T-helper 1 cell treated with Interleukin-12 subunit alpha and Interleukin-12 subunit beta and Interleukin-4 antibody, amounts not matched to agents 30 ng/mL and 1 ng/mL, for 36 hours (primary cell): ENCODE results near the gene CUL1. TPM values are rescaled to one million over a fixed set of nuclear protein-coding genes. Genes with fewer than 3 reads are reported as not detected.

Experiments
- intact Hi-C: fragments of 100-400 bp; cut with micrococcal nuclease; formaldehyde crosslinking; loops from one replicate; pipeline ENCODE4 v1.15.1; 2024
- total RNA-seq: library from RNA; stranded (reverse); gene quantifications from 2 replicates; pipeline ENCODE4 v1.2.3, GENCODE V29; 2022

Gene CUL1
- total RNA-seq, 1 donor from 2014 or later: 56.3 TPM

DNA sequence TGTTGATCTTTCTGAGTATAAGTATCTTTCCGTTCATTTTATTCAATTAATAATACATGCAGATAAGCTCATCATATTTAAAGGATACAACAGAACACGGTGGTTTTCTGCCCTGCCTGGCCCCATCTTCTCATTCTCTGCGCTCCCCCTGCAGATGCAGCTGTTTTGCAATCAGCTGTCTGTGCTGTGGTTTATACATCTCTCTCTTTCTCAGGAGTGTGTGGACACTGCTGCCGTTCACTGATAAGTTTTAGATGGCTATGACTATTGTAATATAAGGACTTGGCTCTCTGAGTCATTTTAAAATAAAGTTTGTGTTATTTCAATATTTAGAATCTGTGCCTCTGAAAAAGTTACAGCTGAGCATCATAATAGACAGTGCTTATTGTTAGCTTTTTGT is 54.5 kb downstream of the CUL1 start:
- intact Hi-C loops: no loop called here

DNA sequence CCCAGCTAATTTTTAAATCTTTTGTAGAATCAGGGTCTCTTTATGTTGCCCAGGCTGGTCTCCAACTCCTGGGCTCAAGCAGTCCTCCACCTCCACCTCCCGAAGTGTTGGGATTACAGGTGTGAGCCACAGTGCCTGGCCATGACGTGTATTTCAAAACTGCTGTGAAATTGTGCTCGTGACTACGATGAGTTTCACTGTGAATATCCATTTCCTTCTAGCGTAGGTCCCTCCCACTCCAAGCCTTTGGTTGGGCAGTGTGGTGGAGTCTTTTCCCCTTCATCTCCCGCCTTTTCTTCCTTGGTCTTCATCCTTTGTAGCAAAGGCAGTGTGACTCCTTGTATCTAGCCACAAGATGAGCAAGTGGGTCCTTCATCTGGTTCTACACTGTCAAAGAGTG is 56.2 kb downstream of the CUL1 start:
- intact Hi-C loops: no loop called here

DNA sequence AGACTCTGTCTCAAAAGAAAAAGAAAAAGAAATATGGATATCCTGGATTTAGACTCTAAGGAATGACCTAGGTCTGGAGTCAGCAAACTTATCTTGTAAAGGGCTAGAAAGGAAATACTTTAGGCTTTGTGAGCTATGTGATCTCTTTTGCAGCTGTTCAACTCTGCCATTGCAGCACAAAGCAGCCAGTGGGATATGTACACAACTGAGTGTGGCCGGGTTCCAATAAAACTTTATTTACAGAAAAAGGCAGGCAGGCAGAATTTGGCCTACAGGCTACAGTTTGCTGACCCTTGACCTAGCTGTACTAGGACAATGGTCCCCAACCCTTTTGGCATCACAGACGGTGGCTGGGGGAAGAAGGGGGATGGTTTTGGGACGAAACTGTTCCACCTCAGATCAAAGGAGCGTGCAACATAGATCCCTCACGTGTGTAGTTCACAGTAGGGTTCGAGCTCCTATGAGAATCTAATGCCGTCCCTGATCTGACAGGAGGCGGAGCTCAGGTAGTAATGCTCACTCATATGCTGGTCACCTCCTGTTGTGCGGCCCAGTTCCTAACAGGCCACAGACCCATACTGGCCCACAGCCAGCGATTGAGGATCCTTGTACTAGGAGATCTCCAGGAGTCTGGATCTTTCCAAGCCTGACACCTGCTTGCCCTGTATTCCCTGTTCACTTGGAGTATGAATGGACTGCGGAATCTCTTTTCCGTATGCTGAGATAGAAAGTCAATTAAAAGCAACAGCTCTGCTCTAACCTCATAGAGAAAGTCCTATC is 63.0 kb downstream of the CUL1 start:
- intact Hi-C loops: no loop called here

DNA sequence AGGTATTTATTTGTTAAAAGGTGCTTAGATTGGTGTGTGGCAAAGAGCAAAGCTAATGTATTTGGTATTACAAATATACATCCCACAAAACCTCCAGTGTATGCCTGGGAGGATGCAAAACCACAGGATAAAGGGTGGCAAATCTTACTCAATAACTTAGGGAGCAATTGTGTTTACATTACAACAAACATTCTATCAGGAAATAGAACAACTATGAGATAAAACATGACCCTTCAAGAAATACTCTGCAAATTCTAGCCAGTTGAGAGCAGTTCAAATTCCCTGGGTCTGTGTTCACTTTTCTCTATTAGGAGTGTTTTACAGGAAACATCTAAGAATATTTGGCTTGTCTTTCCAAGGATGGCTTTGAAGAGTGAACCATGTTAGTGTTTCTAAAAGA is 64.9 kb downstream of the CUL1 start:
- intact Hi-C loops: no loop called here

DNA sequence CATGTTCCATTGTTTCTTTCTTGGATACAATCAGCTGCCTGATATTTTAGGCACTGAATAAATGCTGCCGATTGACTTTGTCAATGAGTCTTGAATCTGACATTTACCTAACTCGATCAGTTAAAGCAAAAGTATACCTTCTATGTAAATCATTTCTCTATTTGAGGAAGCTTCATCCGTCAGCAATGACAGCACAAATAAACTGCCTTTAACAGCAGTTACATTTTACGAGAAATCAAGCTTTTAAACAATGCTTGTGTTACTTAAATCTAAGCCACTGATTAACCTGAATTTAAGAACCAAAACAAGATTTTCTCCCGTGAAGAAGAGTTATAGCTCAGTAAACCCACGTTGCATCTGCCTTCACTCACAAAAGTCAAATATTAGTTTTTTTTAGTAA is 71.3 kb downstream of the CUL1 start:
- intact Hi-C loops: no loop called here

DNA sequence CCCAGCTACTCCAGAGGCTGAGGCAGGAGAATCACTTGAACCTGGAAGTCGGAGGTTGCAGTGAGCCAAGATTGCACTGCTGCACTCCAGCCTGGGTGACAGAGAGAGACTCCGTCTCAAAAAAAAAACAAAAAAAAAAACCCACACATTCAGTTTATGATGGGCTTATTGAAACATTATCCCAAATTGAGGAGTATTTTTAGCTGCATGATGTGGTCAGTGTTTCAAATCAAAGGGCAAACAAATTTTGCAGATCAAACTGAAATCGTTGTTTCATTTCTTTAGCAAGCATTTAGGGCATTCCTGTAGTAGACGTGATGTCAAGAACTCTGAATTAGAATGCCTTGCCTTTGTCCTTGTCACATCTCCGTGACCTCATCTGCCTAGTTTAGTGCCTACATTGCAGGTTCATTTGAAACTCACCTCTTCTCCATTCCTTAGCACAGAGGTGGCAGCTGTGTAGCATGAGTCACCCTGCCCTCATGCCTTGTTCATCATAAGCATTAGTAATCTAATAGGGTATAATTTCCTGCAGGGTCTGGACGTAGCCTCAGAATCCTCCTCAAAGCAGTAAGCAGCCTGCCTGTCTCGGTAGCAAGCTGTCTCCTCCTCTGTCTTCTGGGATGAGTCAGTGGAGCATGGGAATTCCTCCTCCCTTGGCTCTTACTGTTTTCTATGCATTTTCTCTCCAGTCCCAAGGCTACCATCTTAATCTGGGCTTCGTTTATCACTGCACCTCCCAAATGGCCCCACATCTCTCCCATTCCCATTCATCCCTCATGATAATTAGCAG is 73.8 kb downstream of the CUL1 start:
- intact Hi-C loops: loop anchor here (1.0 kb wide), 3 partner anchors 72 to 197 kb away; no protein-coding TSS in a partner anchor

DNA sequence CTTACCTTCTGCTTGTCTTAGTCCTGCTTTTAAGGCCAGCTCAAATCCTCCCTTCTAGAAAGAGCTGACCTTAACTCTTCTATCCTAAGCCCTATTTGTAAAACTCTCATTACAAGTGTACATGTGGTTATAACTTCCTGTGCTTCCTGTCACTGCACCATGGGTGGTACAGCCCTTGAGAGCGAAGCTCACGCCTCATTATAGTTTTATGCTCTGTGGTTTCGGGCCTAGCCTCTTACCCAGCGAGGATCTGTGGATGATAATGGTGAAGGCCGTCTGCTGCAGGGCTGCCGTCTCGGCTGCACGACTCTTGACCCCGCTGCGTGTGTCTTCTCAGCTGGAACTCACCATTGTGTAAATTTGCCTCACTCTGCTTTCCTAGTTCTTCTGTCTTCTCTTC is 74.6 kb downstream of the CUL1 start:
- intact Hi-C loops: loop anchor here (1.0 kb wide), 3 partner anchors 73 to 198 kb away; no protein-coding TSS in a partner anchor

DNA sequence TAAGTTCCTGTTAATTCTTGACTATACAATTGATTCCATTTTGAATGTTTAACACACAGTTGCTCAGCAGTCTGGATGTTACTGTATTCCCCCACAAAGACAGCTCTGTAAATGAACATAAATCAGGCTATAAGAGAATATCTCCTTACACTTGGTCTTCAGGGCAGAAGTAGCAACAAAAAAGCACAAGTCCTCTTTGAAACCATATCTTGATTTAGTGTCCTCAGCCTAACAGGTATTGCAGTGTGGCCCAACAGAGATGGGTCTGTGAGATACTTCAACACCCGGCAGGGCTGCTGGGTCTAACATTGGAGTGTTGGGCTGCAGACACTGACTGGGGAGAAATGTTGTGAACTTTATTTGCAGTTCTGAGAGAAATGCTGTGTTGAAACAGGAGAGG is 75.8 kb downstream of the CUL1 start:
- intact Hi-C loops: no loop called here

DNA sequence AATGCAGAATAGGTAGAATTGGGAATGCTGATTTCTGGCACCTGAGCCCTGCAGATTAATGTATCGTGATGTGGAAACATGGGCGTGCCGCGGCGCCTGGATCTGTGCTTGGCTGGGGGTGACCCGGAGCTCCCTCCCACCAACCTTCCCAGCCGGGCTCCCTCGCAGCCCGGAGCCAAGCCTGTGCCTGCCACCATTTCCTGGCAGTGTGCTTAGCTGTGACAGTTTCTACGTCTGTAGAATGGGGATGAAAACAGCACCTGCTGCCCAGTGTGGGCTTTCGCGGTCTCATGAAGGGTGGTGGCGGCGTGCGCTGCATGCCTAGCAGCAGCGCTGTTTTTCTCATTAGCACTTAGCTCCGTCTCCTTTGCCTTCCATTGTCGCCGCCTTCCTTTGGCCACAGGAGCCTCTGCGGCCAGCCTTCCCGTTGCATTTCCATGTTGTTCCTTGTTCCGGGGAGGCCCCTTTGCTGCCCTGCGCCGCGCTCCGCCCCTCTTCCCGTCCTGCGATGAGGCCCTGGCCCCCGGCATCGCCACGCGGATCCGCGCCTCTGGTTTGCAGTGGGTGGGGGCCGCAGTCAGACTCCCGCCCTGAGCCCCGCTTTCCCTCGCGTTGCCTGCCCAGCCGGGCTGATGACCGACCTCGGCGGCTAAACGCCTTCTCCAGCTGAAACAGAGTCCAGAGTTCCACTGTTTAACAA is 84.2 kb downstream of the CUL1 start:
- intact Hi-C loops: no loop called here

DNA sequence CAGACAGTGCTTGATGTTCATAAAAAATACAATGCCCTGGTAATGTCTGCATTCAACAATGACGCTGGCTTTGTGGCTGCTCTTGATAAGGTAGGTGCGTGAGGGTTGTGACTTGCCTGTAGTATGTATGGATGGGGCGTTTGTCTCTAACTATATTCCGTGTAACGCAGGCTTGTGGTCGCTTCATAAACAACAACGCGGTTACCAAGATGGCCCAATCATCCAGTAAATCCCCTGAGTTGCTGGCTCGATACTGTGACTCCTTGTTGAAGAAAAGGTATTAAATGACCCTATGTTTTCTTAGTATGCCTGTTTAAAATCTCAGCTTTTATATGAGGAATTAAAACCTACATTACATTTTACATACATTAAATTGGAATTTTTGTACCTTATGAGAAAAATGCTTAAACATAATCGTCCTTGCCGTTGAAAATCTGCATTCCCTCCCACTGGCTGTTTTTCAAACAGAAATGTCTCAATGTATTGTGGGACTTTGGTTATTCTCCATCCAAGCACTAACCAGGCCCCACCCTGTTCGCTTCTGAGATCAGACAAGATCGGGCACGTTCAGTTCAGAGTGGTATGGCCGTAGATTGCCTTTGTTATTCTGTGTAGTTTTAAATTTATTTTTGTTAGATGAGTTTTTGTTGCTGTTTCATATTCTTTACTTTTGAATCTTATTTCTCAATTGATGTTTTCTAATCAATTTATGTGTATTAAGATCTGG is 85.3 kb downstream of the CUL1 start:
- intact Hi-C loops: no loop called here

DNA sequence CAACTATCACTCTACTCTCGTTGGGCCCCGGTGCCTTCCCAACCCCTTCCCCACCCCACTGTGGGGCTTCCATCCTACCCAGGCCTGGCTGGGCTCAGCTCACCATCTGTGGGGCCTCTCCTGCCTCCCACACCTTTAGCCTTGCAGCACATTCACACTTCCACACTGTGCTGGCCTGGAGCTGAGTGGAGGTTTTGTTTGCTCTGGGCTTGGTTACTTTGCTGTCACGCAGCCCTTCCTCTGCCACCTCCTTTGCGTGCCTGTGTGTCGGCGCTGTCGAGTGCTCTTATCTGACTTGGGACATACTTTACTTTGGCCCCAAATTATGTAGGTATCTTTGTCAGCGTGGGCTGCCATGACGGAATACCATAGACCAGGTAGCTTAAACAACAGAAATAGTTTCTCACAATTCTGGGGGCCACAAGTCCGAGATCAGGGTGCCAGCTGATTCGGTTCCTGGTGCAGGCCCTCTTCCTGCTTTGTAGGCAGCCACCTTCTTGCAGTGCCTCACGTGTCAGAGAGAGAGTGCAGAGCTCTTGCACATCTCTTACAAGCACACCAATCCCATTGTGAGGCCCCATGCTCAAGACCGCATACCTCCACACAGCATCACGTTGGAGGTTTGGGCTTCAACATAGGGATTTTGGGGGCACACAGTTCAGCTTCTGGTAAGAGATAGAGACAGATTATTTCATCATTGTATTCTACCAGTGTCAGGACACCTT is 89.0 kb downstream of the CUL1 start:
- intact Hi-C loops: no loop called here

DNA sequence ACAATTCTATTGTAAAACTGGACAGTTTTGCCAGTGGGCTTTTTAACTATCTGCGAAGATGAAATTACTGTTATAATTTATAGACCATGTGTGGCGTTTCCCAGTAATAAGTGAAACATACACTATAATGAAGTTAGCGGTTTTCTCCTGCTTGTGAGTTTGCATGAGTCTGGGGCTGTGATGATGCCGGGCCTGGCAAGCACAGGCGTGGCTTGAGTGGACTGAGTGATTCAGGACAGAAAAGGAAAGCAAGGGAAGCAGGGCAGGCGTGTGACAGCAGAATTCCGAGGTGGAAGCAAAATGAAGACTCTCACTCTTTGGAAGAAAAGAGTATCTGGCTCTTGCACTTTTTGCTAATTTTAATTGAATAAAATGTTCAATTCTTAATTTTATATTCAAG is 90.5 kb downstream of the CUL1 start:
- intact Hi-C loops: no loop called here

DNA sequence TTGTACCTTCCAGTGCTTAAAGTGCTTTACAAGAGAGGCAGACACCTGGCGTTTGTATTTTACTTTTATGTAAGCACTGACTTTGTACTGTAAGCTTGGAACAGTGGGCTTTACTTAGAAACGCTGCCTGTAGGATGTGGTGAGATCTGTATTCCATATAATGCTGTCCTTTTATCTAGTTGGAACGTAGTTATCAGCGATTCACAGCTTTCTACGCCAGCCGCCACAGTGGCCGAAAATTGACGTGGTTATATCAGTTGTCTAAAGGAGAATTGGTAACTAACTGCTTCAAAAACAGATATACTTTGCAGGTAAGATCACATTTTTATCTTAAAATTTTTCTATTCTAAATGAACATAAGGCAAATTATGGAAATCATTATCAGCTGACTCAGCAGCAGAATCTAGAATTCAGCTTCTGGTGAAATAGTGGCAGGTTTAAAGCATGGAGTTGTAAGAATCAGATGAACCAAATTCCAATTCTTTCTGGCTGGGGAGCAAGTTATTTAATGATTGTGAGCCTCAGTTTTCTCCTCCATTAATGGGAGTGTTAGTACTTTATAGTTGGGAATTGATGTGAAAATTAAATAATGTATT is 91.5 kb downstream of the CUL1 start:
- intact Hi-C loops: no loop called here

DNA sequence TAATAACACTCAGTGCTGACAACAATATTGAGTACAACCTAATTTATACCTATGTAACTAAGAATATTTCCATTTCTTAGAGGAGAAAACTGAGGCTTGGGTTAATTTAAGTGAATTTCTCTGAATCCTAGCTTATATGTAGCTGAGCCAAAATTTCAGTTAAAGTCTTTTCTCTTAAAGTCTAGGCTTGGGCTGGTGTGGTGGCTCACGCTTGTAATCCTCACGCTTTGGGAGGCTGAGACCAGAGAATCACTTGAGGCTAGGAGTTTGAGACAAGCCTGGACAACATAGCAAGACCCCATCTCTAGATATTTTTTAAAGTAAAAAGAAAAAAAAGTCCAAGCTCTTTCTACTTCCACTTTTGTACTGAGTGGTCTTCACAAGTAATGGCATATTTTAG is 92.1 kb downstream of the CUL1 start:
- intact Hi-C loops: no loop called here

DNA sequence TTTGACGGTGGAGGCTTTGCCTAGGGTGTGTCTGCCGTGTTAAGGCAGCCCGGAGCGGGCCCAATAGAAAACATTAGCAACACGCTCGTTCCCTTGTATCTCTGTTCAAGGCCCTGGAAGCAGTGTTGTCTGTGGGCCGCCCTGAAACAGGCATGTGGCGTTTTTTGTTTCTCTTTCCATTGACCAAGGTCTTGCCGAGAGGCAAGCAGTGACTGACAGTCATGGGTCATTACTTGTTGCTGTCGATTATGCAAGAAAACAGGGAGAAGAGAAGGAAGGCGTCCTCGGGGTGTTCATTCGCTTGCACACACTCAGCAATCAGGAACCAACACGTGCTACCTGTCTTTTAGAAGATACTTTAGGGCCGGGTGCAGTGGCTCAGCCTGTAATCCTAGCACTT is 92.8 kb downstream of the CUL1 start:
- intact Hi-C loops: no loop called here

DNA sequence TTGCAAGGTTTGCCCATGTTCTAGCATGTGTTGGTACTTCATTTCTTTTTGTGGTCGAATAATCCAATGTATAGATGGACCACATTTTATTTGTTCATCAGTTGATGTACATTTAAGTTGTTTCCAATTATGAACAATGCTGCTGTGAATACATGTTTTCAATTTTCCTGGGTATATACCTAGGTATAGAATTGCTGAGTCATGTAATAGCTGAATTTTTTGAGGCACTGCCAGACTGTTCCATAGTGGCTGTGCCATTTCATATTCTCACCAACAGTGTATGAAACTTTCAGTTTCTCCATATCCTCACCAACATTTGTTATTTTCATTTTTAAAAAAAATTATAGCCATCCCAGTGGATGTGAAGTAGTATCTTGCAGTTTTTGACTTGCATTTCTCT is 94.9 kb downstream of the CUL1 start:
- intact Hi-C loops: no loop called here

DNA sequence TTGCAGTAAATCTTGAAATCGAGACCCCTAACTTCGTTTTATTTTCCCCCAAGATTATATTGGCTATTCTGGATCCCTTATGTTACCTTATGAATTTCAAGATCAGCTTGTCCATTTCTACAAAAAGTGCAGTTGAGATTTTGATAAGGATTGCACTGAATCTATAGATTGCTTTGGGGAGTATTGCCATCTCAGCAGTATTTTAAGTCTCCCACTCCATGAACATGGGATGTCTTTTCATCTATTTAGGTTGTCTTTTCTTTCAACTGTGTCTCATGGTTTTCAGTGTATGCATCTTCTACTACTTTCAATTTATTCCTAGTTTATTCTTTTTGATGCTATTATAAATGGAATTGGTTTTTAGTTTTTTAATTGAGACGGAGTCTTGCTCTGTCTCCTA is 95.8 kb downstream of the CUL1 start:
- intact Hi-C loops: no loop called here

DNA sequence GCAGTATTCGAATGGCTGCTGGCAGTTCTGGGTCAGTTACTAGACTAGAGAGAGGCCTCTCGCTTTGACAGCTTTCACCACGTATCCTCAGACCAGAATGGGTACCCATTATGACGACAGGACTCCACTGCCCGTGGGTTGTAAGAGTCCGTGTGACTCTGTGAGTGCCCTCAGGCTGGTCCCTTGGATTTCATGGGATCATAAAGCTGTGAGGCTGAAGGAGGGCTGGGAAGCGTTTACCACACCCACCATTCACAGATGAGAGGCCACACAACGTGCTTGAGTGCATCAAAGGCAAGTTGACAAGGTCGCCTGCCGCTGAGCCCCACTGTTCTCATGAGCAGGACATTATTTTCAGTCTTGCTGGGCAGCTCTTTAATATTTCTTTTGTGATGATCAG is 98.1 kb downstream of the CUL1 start:
- intact Hi-C loops: no loop called here

DNA sequence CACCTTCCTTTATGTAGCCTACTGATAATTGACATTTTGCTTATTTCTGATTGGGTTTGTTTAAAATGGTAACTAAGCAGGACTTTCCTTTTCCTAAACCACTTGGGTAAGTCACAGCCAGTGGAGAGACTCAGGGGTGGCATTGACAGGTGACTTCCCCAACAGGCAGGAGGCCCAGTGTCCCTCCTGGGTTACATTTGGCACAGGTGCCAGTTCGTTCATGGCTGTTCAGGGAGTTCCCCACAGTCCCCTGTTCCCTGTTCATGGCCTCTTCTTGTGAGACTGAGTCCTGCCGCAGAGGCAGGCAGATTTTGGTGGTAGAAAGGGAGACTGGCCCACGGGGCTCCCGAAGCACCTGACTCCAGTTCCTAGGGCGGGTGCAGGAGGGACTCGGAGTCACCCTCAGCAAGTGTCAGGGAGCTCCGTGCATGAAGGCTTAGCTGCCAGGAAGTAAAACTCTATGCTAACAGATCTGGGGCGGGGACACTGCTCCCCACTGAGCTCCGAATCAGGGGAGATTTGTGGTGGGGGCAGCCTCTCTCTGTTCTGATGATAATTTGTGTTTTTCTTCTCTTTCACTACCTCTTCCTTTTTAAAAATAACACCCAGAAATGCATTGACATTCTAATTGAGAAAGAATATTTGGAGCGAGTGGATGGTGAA is 101.3 kb downstream of the CUL1 start:
- intact Hi-C loops: no loop called here

DNA sequence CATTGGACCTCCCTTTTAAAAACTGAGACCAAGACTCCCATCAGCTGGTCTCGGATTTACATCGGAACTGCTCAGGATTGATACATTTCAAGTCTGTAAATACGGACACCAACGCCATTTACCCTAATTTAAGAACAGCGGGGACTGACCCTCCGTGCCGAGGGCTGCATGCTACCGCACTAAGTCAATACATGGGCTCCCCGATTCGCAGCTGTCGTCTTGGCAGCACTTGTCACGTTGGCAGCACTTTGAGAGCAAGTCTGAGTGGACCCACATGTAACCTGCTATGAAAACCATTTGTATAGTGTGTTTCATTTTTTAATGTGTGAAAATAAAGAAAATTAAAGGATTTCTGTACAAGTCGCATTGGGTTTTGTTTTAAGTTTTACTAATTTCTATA is 102.0 kb downstream of the CUL1 start:
- intact Hi-C loops: no loop called here
